D341Med (cell line): ENCODE data around the gene TMC8.
"Not testable (repeated sequence)": the region's sequence is repeated elsewhere in the genome, so short reads cannot be mapped to it uniquely, and the experiment has no call there.

Experiments
- DNase-seq: peaks from one replicate; pipeline ENCODE4 v3.0.0; 2012; ENCODE audit warnings: low spot score

TMC8 gene, protein sequence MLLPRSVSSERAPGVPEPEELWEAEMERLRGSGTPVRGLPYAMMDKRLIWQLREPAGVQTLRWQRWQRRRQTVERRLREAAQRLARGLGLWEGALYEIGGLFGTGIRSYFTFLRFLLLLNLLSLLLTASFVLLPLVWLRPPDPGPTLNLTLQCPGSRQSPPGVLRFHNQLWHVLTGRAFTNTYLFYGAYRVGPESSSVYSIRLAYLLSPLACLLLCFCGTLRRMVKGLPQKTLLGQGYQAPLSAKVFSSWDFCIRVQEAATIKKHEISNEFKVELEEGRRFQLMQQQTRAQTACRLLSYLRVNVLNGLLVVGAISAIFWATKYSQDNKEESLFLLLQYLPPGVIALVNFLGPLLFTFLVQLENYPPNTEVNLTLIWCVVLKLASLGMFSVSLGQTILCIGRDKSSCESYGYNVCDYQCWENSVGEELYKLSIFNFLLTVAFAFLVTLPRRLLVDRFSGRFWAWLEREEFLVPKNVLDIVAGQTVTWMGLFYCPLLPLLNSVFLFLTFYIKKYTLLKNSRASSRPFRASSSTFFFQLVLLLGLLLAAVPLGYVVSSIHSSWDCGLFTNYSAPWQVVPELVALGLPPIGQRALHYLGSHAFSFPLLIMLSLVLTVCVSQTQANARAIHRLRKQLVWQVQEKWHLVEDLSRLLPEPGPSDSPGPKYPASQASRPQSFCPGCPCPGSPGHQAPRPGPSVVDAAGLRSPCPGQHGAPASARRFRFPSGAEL

DNA sequence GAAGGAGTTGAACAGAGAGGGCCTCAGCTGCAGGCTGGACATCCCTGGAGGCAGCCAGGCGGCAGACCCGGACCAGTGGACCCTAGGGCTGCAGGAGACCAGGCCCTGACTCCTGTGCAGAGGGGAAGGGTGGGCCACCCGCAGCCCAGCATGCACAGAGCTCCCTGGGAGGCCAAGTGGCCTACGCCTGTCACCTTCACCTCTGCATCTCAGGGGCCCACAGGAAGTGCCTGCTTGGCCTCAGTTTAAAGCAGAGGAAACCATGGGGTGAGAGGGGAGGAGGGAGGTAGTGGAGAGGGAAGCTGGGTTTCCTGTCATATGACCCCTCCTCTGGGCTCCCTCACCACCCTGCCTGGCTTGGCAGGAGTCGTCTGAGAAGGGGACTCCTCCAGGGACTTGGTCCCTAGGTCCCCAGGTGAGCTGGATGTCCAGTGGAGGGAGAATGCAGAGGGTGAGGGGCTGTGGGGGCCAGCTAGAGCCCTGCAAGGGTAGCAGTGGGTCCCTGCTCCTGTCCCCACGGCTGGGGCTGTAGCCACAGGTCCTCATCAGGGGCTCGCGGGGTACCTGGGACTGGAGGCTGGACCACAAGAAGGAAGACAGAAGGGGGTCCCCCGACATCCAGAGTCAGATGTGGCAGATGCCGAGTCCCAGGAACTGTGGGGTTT lies at the start of gene TMC8:
TMC8 (plus strand) TSS at position 335 of the 665 bp plus-strand sequence. CDS start 818 bp downstream, outside the sequence.
- no peak for DNase-seq

DNA sequence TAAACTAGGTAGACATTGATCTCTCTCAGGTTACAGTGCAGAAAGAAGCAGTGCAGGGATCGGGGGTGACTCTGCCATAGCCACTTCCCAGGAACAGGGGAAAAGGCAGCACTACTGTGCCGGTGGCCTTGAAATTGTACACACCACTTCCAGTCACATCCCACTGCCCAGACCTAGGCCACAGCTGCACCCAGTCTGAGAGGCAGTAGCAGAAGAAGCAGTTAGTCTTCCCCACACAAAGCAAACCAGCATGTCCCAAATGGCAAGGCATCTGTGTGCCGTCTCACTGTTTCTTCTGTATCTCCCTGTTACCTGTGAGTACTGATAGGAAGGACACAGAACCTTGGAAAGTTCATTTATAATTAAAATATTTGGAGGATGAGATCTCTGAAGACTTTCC lies 49.0 kb upstream of the TMC8 start:
- DNase-seq, result no peak

DNA sequence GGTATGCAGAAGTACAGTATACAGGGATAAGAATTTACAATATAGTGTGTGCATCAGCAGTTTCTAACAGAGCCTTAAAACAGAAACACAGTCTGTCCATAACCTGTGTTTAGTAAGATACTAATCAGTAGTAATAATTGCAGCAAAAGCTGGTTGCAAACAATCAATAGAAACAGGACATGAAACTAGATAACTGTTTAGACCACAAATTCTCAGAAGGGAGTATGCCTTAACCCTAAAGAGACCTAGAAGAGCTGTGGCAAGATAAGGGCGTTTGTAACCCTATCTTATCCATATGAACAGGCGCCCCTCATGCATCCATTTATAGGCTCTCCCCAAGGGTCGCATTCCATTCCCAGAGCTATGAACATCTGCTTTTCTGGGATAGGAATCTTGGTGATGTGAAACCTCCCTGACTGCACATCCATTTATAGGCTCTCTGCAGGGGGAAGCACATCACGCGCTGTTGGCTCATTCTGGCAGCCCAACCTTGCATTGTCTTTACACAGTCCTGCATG lies 48.2 kb upstream of the TMC8 start:
- not testable (repeated sequence) for DNase-seq

DNA sequence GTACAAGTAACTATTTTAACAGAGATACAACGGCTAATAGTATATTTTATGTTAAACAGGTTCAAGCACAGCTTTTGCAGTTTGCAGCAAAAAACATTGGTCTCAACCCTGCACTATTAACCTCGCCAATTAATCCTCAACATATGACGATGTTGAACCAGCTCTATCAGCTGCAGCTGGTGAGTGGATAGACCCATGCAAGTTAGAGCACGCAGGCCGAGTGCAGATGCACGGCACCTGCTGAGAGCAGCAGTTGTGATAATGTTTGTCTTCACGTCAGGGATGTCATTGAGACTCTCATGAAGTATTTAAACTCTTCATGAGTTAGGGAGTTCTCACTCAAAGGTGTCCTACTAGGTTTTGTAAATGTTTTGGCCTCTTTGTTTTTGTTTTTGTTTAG lies 47.6 kb upstream of the TMC8 start:
- no peak for DNase-seq

DNA sequence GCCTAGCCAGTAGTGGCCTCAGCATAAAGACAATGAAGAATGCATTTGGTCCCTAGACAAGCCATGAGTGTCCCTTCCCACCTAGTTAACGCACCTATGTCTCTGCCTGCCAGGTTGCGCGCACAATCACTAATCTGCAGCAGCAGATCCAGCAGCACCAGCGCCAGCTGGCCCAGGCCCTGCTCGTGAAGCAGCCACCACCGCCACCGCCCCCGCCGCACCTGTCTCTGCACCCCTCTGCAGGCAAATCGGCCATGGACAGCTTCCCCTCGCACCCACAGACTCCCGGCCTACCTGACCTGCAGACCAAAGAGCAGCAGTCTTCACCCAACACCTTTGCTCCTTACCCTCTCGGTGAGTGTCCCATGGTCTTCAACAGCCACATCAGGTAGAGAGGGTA lies 43.8 kb upstream of the TMC8 start:
- DNase-seq, result peak; percentile 31

DNA sequence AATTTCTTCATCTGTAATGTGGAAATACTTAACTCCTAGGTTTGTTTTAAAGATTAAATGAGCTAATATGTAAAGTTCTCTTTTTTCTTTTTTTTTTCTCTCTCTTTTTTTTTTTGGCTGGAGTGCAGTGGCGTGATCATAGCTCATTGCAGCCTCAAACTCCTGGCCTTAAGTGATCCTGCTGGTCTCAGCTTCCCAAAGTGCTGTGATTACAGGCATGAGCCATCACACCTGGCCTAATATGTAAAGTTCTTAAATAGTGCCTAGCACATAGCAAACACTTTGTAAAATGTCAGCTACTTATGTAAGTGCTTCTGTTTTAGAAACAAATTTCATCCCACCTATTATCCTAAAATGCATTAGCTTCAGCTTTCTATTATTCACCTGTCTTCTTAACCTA lies 42.0 kb upstream of the TMC8 start:
- DNase-seq, result no peak

DNA sequence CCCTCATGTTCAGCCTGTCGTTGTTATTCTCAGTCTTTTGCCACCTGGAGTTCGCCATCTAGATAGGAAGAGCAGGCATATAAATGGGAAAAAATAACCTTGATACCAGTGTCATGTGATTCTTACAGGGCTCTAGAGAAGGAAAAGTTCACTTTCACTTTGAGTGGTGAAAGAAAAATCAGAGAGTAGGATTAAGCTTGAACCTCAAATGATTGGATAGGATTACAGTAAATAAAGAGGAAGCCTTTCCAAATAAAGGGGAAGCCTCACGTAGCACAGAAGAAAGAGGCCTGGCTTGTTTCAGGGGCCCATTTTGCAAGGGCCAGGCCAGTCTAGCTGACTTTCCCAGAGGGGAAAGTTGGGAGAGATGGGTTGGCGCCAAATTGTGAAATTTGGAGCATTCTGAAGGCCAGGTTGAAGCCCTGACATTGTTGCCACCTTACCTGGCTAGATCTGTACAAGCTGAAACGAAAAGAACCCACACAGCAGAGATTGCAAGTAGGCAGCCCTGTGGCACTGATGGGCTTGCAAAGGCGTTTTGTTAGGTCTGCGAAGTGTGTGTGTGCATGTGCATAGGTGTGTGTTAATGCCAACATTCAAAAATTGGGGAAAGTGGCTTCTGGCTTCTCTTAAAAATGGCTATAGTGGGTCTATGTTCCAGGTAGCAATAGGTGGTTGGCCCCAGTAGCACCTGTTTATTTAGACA lies 40.8 kb upstream of the TMC8 start:
- DNase-seq, result no peak

DNA sequence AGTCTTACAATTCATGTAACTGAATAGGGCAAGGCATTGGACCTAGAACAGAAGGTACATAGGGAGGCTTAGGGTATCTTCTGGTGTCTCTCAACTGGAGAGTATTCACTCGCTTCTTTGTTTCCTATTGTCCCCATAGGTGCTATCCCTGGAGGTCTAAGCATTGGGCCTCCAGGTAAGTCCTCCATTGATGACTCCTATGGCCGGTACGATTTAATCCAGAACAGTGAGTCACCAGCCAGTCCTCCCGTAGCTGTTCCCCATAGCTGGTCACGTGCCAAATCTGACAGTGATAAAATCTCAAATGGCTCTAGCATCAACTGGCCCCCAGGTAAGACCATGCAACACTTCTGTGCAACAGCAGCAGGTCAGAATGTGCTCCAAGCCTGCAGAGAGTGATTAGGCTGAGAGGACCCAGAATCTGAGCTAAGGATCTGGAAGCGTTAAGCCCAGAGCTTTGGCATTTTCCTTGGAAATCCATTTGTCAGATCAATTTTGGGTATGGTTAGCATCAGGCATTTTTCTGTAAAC lies 37.7 kb upstream of the TMC8 start:
- peak; percentile 18 for DNase-seq

DNA sequence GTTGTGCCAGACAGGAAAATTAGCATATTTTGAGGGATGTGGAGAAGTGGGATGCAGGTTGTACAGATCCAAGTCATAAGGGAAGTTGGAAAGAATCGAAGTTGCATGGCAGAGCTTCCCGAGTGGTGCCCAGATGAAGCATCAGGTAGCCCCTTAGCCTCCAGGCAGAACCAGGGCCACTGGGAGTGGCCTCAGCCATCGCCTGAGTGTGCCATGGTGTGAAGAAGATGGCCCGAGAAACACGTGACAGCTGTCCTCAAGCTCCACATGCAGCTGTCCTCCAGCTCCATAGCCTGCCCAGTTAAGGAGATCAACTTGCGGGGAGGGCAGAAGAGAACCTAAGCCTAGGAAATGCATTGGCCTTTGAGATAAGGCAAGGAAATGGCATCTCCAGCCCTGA lies 35.5 kb upstream of the TMC8 start:
- peak; percentile 32 for DNase-seq

DNA sequence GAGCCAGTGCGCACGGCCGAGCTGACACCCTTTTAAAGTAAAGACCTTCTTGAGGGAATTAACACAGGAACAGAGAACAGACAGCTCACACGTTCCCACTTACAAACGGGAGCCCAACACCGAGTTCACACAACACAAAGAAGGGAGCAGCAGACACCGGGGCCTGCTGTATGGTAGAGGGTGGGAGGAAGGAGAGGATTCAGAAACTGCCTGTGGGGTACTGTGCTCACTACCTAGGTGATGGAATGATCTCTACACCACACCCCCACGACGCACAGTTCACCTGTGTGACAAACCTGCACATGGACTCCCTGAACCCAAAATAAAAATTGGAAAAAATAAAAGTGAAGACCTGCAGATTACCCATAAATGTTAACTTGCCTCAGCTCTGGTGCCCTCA lies 34.5 kb upstream of the TMC8 start:
- DNase-seq, result peak; percentile 18

DNA sequence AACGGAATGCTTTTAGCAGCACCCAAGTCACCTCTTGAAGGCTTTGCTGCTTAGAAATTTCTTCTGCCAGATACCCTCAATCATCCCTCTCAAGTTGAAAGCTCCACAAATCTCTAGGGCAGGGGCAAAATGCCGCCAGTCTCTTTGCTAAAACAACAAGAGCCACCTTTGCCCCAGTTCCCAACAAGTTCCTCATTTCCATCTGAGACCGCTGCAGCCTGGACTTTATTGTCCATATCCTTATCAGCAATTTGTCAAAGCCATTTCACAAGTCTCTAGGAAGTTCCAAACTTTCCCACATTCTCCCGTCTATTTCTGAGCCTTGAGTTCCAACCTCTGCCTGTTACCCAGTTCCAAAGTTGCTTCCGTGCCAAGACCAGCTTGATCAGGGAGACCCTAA lies 29.5 kb upstream of the TMC8 start:
- no peak for DNase-seq

DNA sequence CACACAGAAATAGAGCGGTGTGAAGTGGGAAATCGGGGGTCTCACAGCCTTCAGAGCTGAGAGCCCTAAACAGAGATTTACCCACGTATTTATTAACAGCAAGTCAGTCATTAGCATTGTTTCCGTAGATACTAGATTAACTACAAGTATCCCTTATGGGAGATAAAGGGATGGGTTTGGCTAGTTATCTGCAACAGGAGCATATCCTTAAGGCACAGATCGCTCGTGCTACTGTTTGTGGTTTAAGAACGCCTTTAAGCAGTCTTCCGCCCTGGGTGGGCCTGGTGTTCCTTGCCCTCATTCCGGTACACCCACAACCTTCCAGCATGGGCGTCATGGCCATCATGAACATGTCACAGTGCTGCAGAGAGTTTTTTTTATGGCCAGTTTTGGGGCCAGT lies 29.0 kb upstream of the TMC8 start:
- DNase-seq, result no peak

DNA sequence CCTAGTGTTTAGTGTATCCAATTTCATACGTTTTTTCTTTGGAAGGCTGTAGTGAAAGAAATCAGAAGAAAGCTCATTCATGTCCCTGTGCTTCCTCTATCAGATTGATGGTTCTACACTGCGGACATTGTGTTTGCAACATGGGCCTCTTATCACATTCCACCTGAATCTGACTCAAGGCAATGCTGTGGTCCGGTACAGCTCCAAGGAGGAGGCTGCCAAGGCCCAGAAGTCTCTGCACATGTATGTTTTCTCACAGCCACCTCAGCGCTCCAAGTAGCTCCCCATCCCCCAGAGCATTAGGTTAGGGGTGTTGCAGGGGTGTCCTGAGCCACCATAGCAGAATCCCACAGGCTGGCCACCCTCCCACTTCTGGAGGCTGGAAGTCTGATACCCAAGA lies 27.3 kb upstream of the TMC8 start:
- DNase-seq, result peak; percentile 24

DNA sequence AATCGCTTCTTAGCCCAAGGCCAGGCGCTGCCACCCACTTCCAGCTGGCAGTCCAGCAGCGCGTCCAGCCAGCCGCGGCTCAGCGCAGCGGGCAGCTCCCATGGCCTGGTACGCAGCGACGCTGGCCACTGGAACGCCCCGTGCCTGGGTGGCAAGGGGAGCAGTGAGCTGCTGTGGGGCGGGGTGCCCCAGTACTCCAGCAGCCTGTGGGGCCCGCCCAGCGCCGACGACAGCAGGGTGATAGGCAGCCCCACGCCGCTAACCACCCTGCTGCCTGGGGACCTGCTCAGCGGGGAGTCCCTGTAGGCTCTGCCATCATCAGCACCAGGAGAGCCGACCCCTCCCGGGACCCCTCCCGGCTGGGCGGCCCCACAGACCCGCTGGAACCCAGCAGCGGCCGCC lies 26.0 kb upstream of the TMC8 start:
- DNase-seq, result peak; percentile 50

DNA sequence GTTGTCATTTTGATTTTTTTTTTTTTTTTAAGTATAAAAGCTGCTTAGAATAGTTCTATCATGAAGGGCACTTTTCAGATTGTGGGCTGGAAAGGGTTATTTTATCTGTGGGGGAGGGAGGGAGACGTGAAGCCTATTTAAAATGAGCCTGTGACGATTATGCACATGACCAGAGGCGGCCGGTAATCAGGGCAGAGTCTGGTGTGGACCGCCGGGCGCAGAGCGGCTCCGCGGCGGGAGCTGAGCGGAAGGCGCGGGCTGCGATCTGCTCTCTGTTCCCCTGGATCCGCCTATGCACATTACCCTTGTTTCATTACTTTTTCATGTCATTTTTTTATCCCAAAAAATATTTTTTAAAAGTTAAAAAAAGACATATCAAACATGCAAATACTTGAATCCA lies 25.5 kb upstream of the TMC8 start:
- peak; percentile 47 for DNase-seq

DNA sequence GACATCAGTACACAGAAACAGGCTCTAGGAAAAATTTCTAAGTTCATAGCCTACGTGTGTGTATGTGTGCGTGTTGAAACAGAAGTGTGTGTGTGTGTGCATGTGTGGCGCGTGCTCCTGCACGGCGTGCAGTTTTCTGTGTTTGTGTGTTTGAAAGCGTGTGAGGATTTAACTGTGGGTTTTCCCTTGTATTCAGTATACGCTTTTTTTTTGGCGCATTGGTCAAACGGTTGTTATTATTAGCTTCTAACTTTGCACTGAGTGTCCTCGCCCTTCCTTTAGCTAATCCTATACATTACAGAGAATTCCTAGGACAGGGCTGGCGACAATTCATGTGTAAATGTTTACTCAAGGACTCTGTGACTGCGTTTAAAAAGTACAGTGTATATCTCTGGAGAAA lies 25.0 kb upstream of the TMC8 start:
- DNase-seq, result no peak

DNA sequence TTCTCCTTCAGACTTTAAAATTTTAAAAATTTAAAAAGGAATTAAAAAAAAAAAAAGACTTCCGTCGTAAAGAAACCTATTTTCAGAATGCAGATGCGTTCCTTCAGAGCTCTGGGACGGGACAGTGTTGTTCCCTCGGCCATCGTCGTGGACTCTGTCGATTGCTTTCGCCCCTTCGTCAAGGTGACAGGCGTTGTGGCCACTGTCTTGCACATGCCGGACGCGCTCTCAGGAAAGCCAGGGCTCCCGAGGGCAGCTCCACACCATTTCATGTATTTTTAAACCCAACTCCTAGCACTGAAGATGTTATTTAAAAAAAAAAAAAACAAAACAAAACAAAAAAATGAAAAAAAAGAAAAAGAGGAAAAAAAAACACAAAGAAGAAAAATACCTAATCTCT lies 24.4 kb upstream of the TMC8 start:
- DNase-seq, result peak; percentile 28

DNA sequence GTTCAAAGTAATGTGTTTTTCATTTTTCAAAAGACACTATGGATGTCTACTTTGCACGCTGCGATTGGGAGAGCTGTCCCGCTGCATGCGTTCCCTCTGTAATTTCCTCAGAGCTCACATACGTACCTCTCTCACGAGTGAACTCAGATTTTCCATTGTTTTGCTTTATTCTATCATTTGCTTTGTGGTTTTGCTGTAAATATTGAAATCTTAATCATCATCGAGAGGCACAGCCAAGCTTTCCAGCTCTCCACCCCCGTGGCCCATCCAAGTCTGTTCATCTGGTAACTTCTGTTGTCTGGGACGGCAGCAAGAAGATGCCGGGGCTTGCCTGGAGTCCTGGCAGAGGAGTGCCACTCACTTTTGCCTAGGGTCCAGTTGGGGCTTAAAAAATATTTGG lies 23.1 kb upstream of the TMC8 start:
- peak; percentile 26 for DNase-seq

DNA sequence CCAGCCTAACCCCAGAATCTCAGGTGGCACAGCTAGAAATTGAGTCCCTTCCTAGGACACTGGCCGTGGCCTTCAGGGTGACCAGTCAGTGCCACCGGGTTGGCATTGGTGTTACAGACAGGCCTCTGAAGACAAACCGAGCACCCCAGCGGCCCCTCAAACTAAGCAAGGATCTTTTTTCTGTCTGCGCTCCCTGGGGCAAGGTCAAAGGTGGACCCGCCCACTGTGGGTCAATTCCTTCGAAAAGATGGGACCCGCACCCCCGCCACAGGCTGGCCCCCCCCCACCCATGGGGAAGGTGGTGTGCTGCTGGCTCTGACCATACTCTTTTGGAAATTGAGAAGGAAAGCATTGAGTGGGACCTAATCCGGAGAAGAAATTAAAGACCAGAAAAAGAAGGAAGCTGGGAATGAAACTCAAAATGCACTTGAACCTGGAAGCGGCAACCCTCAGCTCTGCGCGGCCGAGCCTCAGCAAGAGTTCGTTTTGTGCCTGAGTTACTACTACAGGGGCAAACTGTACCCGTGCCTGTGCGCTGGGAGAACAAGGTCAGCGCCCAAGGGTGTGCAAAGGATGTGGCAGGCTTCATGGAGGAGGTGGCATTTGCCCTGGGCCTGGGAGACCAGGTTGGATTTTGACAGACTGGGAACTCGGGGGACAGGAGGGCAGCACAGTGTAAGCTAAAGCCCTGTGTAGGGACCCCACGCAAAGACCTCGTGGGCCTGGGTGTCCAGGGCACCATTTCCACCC lies 22.4 kb upstream of the TMC8 start:
- peak; percentile 26 for DNase-seq

DNA sequence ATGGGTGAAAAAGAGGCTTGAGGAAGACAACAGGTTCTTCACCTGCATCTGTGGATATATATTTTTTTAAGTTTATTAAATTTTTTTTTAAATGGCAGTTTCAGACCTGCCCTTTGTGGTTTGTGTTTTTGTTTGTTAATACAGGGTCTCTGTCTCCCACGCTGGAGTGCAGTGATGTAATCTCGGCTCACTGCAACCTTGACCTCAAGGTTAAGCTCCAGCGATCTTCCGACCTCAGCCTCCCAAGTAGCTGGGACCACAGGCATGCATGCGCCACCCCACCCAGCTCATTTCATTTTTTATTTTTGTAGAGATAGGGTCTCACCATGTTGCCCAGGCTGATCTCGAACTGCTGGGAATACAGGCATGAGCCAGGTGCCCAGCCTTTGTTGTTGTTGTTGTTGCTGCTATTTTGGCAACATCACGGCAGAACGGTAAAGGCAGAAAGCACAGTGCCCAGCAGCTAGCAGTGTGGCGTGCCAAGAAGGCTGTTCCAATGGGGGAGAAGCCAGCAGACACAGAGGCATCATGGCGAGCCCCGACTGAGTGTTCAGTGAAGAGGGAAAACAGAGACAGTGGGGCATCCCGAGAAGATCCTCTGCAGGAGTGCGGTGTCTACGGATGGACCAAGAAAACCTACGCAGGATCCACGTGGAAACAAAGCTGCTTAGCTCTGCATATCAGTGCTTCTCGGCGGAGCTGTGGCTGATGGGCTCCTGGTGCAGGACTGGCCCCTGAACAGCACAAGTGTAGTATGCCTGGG lies 21.7 kb upstream of the TMC8 start:
- peak; percentile 30 for DNase-seq

DNA sequence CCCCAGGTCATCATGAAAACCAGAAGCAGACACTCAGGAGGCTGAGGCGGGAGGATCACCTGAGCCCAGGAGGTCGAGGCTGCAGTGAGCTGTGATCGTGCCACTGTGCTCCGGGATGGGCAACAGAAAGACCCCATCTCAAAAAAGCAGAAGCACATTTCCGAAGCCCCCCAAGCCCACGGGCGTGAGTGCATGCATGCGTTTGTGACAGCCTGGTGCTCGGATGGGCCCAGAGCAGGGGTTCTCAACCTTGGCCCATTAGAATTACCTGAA lies 21.1 kb upstream of the TMC8 start:
- DNase-seq, result no peak
